ENCODE measurements around the gene LIMS2. TPM values are rescaled to one million over a fixed set of nuclear protein-coding genes. Genes with fewer than 3 reads are reported as not detected.

LIMS2 gene
- total RNA-seq, 3 donors from 2014 or later: 9.5 to 27.9 (median 19.4) TPM

GRCh38 chr2:127719301-127720218, 44.2 kb upstream of the LIMS2 start:
- TF ChIP-seq CTCF (IDR thresholded peaks at IDR 0.05) (no peak), POLR2A (IDR thresholded peaks at IDR 0.05) (no peak), POLR2AphosphoS5 (IDR thresholded peaks at IDR 0.05) (no peak)
- no peak for DNase-seq (ENCODE audit: low spot score in 2 of 2)
- Histone ChIP-seq H3K4me1 (no peaks in the 10 kb centered on the region), H3K27me3 (no peaks in the 10 kb centered on the region), H3K4me3 (no peak overlapping the region), H3K9me3 (no peaks in the 10 kb centered on the region), H3K36me3 (peaks cover 6% of the 10 kb centered on the region), H3K27ac (no peak overlapping the region)
- intact Hi-C loops (cut with DNase I; ENCODE audit: low total_unique reads): no loop called here

GRCh38 chr2:127718271-127718670, 42.9 kb upstream of the LIMS2 start:
- DNase-seq (ENCODE audit: low spot score in 2 of 2): no peak
- no peaks in the 10 kb centered on the region for H3K4me1 ChIP-seq
- H3K27ac ChIP-seq: no peak overlapping the region
- TF ChIP-seq POLR2A (IDR thresholded peaks at IDR 0.05): no peak
- TF ChIP-seq POLR2AphosphoS5 (IDR thresholded peaks at IDR 0.05): no peak
- no peak for TF ChIP-seq CTCF (IDR thresholded peaks at IDR 0.05)
- H3K36me3 ChIP-seq: peaks cover 6% of the 10 kb centered on the region
- intact Hi-C loops (cut with DNase I; ENCODE audit: low total_unique reads): no loop called here
- no peaks in the 10 kb centered on the region for H3K27me3 ChIP-seq
- H3K9me3 ChIP-seq: no peaks in the 10 kb centered on the region
- no peak overlapping the region for H3K4me3 ChIP-seq

GRCh38 chr2:127715778-127716449, 40.6 kb upstream of the LIMS2 start:
- Histone ChIP-seq H3K4me1 (no peaks in the 10 kb centered on the region), H3K9me3 (no peaks in the 10 kb centered on the region), H3K4me3 (no peak overlapping the region), H3K36me3 (no peaks in the 10 kb centered on the region), H3K27ac (no peak overlapping the region), H3K27me3 (no peaks in the 10 kb centered on the region)
- DNase-seq (ENCODE audit: low spot score in 2 of 2): no peak
- intact Hi-C loops (cut with DNase I; ENCODE audit: low total_unique reads): no loop called here
- TF ChIP-seq POLR2AphosphoS5 (IDR thresholded peaks at IDR 0.05) (no peak), POLR2A (IDR thresholded peaks at IDR 0.05) (no peak), CTCF (IDR thresholded peaks at IDR 0.05) (no peak)

GRCh38 chr2:127713562-127713961, 38.2 kb upstream of the LIMS2 start:
- Histone ChIP-seq H3K27ac (no peak overlapping the region), H3K36me3 (no peaks in the 10 kb centered on the region), H3K4me1 (no peaks in the 10 kb centered on the region), H3K4me3 (no peak overlapping the region), H3K9me3 (no peaks in the 10 kb centered on the region), H3K27me3 (no peaks in the 10 kb centered on the region)
- DNase-seq (ENCODE audit: low spot score in 2 of 2): no peak
- intact Hi-C loops (cut with DNase I; ENCODE audit: low total_unique reads): no loop called here
- TF ChIP-seq POLR2A (IDR thresholded peaks at IDR 0.05) (no peak), CTCF (IDR thresholded peaks at IDR 0.05) (no peak), POLR2AphosphoS5 (IDR thresholded peaks at IDR 0.05) (no peak)

- peaks cover 5% of the 10 kb centered on the region for H3K36me3 ChIP-seq
- H3K4me1 ChIP-seq: no peaks in the 10 kb centered on the region
- no peak for DNase-seq (ENCODE audit: low spot score in 2 of 2)
- H3K27me3 ChIP-seq: no peaks in the 10 kb centered on the region
- TF ChIP-seq POLR2A (IDR thresholded peaks at IDR 0.05): no peak
- no peak for TF ChIP-seq POLR2AphosphoS5 (IDR thresholded peaks at IDR 0.05)
- TF ChIP-seq CTCF (IDR thresholded peaks at IDR 0.05): no peak
- H3K4me3 ChIP-seq: no peak overlapping the region
- no peaks in the 10 kb centered on the region for H3K9me3 ChIP-seq
- no peak overlapping the region for H3K27ac ChIP-seq
- intact Hi-C loops (cut with DNase I; ENCODE audit: low total_unique reads): no loop called here
Measured at GRCh38 chr2:127712999-127713398, 37.7 kb upstream of the LIMS2 start.

Data from breast epithelium (tissue), 4 donors.